Mesodermal cell (in vitro differentiated cells): ENCODE measurements around the gene SLC39A13. TPM values are rescaled to one million over a fixed set of nuclear protein-coding genes. Genes with fewer than 3 reads are reported as not detected.
A peak's percentile ranks its signal among the peaks of the same experiment; 100 is the strongest.

Experiments used
- H3K27ac ChIP-seq: 2 replicates; pipeline ENCODE4 v1.7.0; 2013; ENCODE audit warnings: mild to moderate bottlenecking, low read depth, low read length, moderate library complexity; ENCODE audit not compliant: severe bottlenecking
- H3K36me3 ChIP-seq: 2 replicates; pipeline ENCODE4 v1.7.1; 2013; ENCODE audit warnings: mild to moderate bottlenecking, low read length, moderate library complexity; ENCODE audit not compliant: control insufficient read depth, insufficient read depth
- H3K4me1 ChIP-seq: one replicate; pipeline ENCODE4 v1.7.1; 2013; ENCODE audit warnings: mild to moderate bottlenecking, low read length; ENCODE audit not compliant: insufficient read depth, control insufficient read depth, poor library complexity, severe bottlenecking
- H3K4me3 ChIP-seq: 2 replicates; pipeline ENCODE4 v1.7.0; 2013; ENCODE audit warnings: low read length, control low read depth, mild to moderate bottlenecking; ENCODE audit not compliant: insufficient read depth, poor library complexity, severe bottlenecking; ENCODE audit errors: extremely low read depth
- H3K9me3 ChIP-seq: 2 replicates; pipeline ENCODE4 v1.7.1; 2013; ENCODE audit warnings: mild to moderate bottlenecking, low read length, moderate library complexity; ENCODE audit not compliant: control insufficient read depth
- WGBS, 2 experiments: methylation state at CpG; one replicate each; pipeline ENCODE4 v1.1.5; 2013; ENCODE audit warnings: missing lambda C conversion rate in 2 of 2; ENCODE audit not compliant: insufficient coverage in 2 of 2; 5-methylcytosine and 5-hydroxymethylcytosine counted together
- polyA plus RNA-seq, 2 experiments: library from polyadenylated mRNA; stranded (reverse); fragments of 50-300 nt; gene quantifications; one replicate each; pipeline ENCODE4 v1.2.3, GENCODE V29; 2013

SLC39A13 gene
- 49.3 TPM for polyA plus RNA-seq (2013, experiment 1 of 2)
- polyA plus RNA-seq (2013, experiment 2 of 2) = 39.5 TPM

DNA sequence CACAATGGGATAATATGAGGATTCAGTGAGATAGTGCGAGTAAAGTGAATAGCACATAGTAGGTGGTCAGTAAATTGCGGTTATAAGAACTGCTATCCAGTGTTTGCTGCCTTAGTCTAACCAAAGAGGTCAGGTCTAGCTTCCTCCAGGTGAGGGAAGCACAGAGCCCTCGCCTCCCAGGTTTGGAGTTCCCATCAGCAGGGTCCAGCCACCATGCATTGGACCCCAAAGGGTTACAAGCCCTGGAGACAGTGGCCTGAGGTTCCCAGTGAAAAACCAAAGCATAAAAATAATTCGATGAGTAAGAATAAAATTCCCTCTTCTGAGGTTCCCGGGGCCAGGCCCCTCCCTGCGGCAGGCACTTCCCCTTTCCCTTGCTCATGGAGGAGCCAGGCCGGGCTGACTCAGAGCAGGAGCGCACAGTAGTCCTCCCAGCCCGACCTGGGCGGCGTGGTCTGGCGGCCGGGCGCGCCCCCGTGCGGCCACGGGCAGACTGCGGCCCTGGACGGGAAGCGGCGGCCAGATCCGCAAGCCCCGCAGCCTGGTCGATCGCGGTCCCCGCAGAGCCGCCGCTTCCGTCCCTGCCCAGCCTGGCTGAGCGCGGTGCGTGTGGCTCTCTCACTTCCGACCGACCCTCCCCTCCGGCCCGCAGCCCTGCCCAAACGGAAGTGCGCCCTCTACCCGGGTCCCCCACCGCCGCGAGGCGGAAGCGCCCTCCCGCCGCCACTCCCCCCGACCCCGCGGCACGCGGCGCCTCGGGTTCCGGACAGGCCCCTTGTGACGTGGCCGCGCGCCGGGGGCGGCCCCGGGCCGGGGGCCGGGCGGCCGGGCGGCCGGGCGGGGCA is at the start of gene SLC39A13:
Gene SLC39A13 (plus strand): TSS at position 845 of the 845 bp plus-strand sequence. CDS start 1,505 bp downstream, outside the sequence.
- Histone ChIP-seq H3K4me1 (peaks cover 14% of the 10 kb centered on the region), H3K27ac (peak within 1 kb of the TSS; percentile 89), H3K9me3 (no peaks in the 10 kb centered on the region), H3K4me3 (peak within 1 kb of the TSS; percentile 67), H3K36me3 (peaks cover 29% of the 10 kb centered on the region)
- WGBS, 2 experiments = 1 to 3% methylated on average over 49 to 52 of the region's 70 CpGs

DNA sequence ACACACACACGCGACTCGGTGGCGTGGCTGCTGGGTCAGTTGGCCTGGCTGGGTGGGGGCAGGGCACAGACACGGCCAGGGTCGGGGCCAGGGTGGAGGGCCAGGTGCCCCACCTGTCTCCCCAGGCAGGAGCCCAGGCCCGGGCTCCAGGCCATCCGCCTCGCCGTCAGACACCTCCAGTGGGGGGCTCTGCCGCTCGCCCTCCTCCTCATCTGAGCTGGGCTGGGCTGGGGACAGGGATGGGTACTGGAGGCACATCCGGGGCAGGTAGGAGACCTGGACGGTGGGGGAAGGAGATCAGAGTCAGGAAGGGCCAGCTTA is 49.7 kb upstream of the SLC39A13 start:
- H3K9me3 ChIP-seq = no peaks in the 10 kb centered on the region
- no peak overlapping the region for H3K4me3 ChIP-seq
- H3K27ac ChIP-seq = no peak overlapping the region
- WGBS, 2 experiments = 88 to 95% methylated on average over 10 to 14 of the region's 14 CpGs
- H3K36me3 ChIP-seq = no peaks in the 10 kb centered on the region
- H3K4me1 ChIP-seq = no peaks in the 10 kb centered on the region

DNA sequence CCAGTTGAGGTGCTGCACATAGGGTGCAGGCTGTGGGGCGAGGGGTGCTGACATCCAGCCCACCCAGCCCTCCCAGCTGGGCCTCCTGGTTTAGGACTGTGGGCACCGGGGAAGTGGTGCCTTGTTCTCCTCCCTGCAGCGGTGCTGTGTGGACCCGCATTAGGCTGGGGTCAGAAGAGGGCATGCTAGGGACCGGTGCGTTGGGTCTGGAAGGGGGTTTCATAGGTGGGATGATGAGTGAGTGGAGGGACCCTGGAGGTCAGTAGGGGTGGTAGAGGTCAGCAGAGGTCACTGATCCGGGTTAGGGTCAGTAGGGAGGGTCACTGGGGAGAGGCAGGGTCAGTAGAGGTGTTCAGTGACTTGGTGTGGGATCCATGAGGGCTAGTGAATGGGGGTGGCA is 49.2 kb upstream of the SLC39A13 start:
- Histone ChIP-seq H3K9me3 (no peaks in the 10 kb centered on the region), H3K27ac (no peak overlapping the region), H3K4me3 (no peak overlapping the region), H3K36me3 (no peaks in the 10 kb centered on the region), H3K4me1 (no peaks in the 10 kb centered on the region)
- 89 to 98% methylated on average over 6 of the region's 7 CpGs for whole genome bisulfite sequencing, 2 experiments

DNA sequence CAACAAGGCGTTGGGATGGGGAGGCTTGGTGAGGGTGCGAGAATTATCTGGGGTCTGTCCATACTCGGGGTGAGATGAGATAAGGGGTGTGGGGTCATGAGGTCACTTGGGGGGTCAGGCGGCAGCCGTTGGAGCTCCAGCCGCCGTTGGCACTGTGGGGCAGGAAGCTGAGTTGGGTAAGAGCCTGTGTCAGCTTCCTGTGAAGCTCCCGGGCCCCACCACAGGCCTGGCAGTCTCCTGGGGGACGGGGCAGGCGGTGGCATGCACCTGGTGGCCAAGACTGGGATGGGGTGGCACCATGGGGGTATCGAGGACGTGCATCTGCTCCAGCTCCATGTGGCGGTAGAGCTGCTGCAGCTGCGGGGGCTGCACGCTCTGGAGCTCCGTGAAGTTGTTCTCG is 48.8 kb upstream of the SLC39A13 start:
- Histone ChIP-seq H3K27ac (no peak overlapping the region), H3K36me3 (no peaks in the 10 kb centered on the region), H3K4me3 (no peak overlapping the region), H3K4me1 (no peaks in the 10 kb centered on the region), H3K9me3 (no peaks in the 10 kb centered on the region)
- WGBS, 2 experiments = 89 to 94% methylated on average over 17 of the region's 17 CpGs

DNA sequence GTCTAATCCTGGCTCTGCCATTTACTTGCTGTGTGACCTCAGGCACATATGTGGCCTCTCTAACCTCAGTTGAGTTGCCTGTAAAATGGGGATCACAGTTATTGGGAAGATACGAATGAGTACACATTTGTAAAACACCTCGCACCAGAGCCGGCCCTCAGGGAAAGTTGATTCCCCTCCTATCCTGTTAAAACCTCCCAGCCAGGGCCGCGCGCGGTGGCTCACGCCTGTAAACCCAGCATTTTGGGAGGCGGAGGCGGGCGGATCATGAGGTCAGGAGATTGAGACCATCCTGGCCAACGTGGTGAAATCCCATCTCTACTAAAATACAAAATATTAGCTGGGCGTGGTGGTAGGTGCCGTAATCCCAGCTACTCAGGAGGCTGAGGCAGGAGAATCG is 48.0 kb upstream of the SLC39A13 start:
- 97 to 98% methylated on average over 8 to 13 of the region's 15 CpGs for WGBS, 2 experiments
- Histone ChIP-seq H3K36me3 (no peaks in the 10 kb centered on the region), H3K4me3 (no peak overlapping the region), H3K4me1 (no peaks in the 10 kb centered on the region), H3K9me3 (no peaks in the 10 kb centered on the region), H3K27ac (no peak overlapping the region)

DNA sequence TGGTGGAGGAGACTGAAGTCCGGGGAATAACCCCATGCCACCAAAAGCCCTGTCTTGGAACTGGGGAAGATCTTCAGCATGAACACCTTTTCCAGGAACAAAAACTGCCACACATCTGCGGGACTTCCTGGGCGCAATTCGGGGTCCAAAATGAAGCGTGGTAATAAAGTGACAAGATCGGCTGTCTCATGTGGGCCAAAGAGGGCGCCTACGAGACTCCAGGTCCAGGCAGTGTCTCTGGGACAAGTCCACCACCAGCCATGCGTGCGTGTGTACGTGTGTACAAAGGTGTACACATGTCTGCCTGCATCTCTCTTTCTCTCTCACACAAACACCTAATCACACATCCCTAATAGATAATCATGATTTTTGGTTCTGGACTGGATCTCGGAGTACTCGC is 47.0 kb upstream of the SLC39A13 start:
- 90 to 97% methylated on average over 13 of the region's 13 CpGs for WGBS, 2 experiments
- no peak overlapping the region for H3K27ac ChIP-seq

DNA sequence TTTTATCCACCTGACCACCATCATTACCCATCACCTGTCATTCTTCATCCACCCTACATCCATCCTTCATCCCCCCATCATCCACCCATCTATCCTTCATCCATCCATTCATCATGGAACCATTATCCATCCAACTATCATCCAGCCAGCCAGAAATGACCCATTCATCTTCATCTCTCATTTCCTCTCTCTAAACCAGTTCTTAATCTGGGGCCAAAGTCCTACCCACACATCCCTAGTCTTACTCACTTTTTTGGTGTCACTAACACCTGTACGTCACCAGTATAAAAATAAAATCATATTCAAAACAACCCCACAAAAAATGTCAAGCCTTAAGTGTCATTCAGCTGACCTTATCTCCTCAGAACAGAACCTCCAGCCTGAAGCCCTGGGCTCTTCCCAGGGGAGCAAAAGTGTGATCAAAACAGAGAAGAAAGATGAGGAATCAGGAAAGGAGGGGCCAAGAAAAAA is 42.3 kb upstream of the SLC39A13 start:
- 100% methylated on average over 1 of the region's 1 CpG; no CpG with 5 or more reads in 1 of the 2 experiments for WGBS, 2 experiments
- no peaks in the 10 kb centered on the region for H3K4me1 ChIP-seq
- H3K27ac ChIP-seq = no peak overlapping the region
- H3K36me3 ChIP-seq = no peaks in the 10 kb centered on the region
- no peak overlapping the region for H3K4me3 ChIP-seq
- H3K9me3 ChIP-seq = no peaks in the 10 kb centered on the region

More for the DNA sequence above, 47.0 kb upstream of the SLC39A13 start:
- Histone ChIP-seq H3K36me3 (no peaks in the 10 kb centered on the region), H3K4me1 (no peaks in the 10 kb centered on the region), H3K4me3 (no peak overlapping the region), H3K9me3 (no peaks in the 10 kb centered on the region)

DNA sequence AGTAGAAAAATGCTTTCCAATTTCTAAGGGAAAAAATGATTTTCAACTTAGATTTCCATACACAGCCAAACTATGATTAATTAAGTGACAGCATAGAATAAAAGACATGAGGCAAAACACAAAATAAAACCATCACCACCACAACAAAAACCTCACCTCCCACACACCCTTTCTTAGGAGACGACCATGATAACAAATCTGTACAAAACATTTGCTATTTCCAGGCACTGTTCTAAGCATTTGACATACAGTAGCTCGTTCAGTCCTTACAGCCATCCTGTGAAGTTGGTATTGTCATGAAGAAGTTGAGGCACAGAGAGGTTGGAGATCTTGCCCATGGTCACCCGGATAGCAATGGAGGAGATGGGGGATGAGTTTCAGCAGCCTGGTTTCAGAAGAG is 38.7 kb upstream of the SLC39A13 start:
- Histone ChIP-seq H3K36me3 (no peaks in the 10 kb centered on the region), H3K4me3 (no peak overlapping the region), H3K9me3 (no peaks in the 10 kb centered on the region), H3K27ac (no peak overlapping the region), H3K4me1 (peaks cover 7% of the 10 kb centered on the region)
- WGBS, 2 experiments = 73 to 100% methylated on average over 1 of the region's 3 CpGs

DNA sequence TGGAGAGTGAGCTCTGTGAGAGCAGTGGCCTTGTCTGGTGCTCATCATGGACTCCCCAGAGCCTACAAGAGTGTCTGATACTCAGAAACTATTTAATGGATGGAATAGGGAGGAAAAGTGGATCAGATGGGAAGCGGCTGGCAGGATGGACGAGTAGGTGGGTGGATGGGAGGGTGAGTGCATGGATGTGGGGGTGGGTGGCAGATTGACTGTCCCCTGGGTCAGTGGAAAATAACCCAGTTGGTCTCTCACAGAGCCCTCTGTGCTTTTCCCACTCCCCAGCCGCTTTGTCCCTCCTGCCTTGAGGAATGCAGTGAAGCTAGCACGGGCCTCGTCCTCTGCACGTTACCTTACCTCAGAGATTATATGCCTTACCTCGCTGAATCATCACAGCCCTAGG is 36.0 kb upstream of the SLC39A13 start:
- Histone ChIP-seq H3K27ac (no peak overlapping the region), H3K36me3 (no peaks in the 10 kb centered on the region), H3K4me1 (peaks cover 9% of the 10 kb centered on the region), H3K4me3 (no peak overlapping the region), H3K9me3 (no peaks in the 10 kb centered on the region)
- WGBS, 2 experiments = 78 to 100% methylated on average over 4 to 7 of the region's 7 CpGs

DNA sequence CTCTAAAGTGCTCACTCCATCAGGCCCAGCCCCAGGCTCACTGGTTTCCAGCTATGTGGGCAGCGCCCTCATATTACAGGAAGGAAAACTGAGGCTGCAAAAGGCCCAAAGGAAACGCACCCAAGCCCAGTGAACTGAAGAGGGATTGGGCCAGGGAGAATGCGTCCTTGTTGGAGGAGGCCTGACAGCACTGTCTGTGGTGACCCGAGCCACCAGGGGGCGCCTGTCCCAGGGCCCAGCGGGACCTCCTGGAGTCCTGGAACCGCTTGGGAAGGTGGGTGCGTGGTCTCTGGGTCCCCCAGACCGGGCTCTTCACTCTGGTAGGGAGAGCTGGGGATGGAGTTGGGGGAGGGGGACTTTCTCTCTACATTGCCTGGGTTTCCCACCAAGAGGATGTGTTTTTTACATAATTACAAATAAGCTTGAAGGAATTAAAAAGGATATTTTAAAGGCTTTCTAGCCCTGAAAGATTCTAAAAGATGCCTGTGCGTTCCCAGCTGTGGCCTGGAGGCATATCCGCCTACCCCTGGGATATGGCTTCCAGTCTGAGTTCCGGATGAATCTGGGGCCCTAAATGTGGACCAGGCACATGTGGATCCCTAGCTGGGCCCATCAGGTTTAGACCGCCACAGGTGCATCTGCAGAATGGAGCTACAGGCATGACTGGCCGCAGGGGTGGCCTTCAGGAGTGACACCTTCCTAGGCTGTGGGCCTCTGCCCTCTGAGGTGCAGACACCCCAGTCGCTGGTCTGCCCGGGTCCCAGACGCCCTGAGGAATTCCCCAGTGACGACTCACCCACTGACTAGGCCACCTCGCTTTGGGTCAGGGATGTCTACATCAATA is 34.3 kb upstream of the SLC39A13 start:
- no peaks in the 10 kb centered on the region for H3K36me3 ChIP-seq
- WGBS, 2 experiments = 63 to 73% methylated on average over 13 to 15 of the region's 19 CpGs
- H3K9me3 ChIP-seq = no peaks in the 10 kb centered on the region
- H3K4me1 ChIP-seq = peaks cover 9% of the 10 kb centered on the region
- no peak overlapping the region for H3K4me3 ChIP-seq
- peak overlapping the region; percentile 45 for H3K27ac ChIP-seq
